DMS153 (cell line): ENCODE results near the gene BGLAP.

Experiments used
- DNase-seq: peaks from one replicate; lab custom pipeline; 2025; lab: John Stamatoyannopoulos, UW

Gene BGLAP

DNA sequence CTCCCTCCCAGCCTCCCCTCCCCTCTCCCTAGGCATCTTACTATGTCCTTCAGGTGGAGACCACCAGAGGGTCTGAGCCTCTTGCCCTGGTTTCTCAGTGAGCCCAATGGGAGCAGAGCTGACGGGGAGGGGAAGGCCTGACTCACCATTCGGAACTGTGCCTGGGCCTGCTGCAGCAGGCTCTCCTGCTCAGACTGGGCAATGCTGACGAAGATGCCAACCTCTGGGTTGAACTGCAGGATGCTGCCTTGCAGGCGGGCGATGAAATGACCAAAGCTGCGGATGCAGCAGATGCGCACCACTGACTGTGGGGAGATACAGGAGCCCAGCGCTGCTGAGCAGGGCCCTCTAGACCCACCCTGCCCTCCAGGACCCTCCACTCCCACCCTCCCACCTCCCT lies 16.9 kb downstream of the BGLAP start:
- no peak for DNase-seq

DNA sequence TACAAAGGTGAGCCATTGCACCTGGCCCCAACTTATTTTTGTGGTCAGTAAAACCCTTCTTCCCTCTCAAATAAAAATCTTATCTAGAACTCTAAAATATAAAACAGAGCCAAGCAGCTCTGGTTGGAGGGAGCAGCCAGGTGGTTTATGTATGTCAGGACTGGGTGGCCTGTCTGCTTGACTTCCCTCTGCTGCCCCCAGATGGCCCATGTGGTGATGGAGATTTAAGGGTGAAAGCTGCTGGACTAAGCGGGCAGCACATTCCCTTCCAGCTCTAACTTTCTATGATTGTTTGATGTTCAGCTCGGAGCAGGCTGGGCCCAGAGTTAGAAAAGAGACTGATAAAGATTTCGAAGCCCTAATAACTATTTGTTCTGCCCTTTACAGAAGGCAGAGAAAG lies 17.8 kb downstream of the BGLAP start:
- no peak for DNase-seq

DNA sequence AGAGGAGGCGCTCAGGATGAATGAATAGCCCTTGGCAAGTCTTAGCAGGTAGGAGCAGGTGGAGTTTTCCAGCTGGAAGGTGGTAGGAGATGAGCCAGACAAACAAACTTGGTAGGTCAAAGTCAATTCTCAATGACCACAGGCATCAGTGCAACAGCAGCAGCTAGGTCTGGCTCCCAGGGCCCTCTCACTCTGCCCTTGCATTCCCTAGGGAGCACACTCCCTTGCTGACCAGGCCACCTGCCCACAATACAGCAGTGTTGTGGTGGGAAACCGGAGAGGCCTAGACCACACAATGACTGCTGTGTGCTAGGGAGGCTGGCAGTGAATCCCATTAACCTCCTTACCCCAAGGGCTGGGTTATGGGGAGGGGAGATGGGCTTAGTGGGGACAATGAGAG lies 18.9 kb downstream of the BGLAP start:
- DNase-seq: no peak

DNA sequence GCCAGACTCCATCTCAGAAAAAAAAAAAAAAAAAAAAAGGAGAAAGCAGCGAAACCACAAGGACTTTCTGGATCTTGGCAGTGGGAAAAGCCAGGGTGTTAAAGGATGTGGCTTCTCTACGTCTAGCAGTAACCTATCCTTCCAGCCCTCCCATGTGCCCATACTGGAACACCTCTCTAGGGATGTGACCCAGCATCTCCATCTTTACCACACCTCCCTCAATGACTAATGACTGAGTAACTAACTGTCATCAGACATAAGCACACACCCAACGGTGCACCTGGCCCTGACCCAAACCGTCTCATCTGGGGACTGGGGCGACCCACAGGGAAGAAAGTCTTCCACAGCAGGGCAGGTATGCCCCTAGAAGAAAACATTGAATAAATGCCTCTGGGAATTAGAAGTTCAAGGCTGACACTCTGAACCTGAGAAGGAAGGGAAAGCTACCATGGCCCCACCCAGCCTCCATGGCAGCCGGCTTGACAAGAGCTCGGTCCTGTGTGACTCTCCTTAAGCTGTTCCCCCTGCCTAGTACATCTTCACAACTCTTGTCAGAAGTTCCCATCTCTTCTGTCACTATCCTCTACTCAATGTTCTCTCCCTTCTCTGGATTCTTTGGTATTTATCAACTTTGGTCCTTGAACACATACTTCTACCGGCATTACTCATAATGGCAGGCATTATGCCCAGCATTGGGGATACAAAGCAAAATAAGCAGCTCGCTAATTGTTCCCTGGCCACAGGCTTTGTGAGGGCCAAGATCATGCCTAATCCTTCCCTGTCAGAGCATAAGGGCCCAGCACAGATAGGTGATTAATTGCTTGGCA lies 20.7 kb downstream of the BGLAP start:
- no peak for DNase-seq

DNA sequence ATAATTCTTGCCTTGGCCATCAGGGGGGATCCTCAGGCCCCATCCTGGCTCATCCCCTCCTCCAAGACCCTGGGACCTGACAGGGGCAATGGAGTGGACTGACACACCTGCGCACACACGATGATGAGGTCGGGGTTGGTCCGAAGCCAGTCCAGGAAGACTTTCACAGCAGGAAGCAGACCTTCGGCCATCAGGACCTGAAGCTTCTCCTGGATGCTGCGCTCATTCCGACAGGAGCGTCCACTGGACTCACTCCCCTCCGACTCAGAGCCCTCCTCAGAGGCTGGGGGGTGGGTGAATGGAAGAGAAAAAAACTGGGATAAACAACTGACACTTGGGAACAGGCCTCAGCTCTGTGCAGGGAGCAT lies 21.3 kb downstream of the BGLAP start:
- DNase-seq: no peak

DNA sequence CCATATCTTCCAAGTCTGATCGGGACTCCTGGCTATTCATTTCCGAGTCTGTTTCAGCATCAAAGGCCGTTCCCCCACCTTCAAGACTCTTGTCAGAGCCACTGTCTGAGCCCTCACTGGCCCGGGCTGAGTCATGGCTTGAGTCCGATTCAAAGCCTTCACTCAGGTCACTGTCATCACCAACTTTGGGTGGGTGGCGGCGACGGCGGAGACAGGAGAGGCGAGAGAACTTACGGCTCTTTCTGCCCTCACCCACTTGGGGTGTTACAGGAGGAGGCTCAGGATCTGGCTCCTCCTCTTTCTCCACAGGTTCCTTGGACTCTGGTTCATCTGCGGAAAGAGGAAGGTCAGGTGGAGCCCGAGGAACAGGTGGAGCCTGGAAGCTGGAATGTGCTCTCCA lies 24.1 kb downstream of the BGLAP start:
- no peak for DNase-seq

DNA sequence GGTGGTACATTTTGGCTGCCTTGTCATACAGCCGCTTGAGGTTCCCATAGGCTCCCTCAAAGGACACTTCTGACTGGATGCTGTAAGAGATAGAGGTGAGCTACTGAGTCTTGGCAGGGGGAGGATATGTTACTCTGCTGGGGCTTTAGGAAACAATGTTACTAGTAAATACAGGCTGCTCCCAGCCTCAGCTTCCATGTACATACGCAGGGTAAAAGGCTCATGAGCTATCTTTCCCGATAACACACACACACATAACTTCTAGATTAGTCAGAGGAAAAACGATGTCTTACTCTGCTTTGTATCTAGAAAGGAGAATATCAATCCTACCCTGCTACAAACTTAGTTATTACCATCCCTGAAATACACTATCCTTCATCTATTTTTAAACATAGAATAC lies 26.4 kb downstream of the BGLAP start:
- DNase-seq: no peak

DNA sequence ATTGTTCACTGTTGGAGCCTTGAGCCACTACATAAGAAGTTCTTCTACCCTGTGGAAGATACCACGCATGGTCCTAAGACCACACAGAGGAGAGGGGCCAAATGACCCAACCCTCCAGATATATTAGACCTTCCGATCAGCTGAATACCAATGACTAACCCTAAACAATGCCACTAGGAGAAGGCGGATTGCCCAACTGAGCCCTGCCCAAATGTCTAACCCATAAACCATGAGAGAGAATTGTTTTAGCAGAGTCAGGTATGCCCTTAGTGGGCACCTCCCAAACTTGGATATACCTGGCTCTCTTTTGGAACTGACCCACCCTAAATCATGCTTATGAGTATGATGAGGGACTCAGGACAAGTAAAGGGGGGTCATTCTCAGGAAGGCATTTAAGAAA lies 28.3 kb downstream of the BGLAP start:
- no peak for DNase-seq

DNA sequence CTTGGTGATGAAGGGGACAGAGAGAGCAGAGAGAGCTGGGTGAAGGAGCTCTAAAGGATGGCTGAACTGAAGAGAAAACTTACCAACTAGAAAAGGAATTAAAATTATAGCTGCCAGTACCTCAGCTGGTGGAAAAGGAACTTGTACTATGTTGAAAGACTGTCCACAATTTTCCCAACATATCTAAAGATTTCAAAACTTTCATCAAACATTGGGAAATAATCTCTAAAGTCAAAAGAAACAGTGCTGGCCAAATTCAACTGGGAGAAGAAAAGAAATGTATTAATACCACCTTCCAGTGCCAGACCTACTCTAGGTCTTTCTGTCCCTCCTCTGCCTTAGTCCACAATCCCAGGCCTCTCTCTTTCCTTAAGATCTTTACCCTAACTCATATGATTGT lies 34.5 kb downstream of the BGLAP start:
- no peak for DNase-seq

DNA sequence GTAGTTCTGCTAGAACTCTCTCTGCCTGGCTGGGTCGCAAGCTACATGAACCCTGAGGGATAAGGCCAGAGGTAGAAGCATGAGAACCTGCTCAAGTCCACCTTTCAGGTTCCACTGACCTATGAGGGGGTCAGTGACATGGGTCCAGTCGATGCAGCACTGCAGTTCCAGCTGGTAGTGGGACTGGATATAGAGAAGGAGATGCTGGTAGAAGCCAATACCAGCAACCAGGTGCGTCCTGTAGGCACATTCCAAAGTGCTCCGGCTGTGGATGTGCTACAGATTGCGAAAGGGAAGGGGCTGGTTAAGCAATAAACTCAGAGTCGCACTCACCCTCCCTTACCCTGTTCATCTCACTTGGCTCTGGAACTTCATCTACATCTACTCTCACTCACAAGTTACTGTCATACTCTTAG lies 35.0 kb downstream of the BGLAP start:
- DNase-seq: no peak

DNA sequence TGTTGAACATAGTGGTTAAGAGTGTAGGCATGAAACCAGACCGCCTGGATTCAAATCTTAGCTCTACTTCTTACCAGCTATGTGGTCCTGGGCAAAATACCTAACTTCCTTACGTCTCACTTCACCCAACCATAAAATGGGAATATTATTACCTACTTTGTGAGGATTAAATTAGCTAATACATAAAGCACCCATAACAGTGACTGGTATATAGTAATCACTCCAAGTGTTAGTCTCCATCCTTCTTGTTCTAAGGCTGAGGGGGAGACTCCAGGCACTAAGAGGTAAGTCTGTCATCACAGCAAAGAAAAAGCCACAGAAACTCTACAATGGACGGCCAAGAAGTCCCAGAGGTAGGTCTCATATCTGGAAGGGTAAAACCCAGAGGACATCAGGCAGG lies 37.9 kb downstream of the BGLAP start:
- no peak for DNase-seq

DNA sequence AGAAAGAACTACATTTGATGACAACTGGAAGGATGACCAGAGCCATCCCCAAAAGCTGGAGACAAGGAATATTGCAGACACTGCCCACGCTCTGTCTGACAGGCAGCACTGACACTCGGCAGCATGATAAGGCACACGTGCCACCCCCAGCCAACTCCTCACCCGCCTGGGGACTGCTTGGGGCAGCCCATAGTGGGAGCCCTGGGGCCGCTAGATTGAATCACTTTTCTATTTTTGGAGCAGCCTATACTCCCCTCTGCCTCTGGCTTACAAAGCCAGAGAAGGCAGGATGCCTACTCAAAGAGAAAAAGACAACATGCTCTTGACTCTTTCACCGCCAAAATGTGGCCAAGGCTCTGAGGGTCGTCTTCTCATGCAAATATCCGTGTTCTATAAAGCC lies 39.3 kb downstream of the BGLAP start:
- no peak for DNase-seq

DNA sequence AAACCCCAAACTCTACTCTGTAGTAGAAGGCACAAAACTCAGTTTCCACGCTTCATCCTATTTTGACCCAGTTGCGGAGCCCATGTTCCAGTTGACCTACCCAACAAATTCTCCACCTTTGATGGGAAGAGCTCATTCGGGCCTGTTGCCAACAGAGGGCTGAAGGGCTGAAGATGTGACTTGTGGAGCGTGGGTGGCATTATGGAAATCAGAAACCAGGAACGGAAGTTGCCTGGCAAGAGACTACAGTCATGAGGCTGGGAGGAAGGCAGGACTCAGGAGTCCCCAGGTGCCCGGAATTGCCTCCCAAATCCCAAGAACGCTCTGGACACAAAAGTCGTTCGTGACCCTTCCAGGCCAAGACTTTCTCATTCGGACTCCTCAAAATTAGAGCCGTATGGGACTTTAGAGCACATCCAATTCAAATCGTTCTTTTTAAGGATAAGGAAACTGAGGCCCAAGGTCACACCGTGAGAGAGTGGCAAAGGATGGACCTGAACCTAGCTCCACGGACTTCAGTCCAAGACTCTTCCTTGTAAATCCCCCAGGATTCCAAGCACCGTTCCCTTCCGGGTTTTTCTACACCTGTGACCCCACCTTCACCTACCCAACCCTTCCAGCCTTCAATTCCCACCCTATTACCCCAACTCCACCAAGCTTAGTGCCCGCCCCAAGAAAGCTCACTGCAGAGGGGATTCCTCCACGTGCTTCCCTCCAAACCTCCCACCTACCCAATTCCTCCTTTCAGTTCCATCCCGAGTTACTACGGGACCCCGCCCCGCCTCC lies 39.9 kb downstream of the BGLAP start:
- DNase-seq: peak; percentile 29

DNA sequence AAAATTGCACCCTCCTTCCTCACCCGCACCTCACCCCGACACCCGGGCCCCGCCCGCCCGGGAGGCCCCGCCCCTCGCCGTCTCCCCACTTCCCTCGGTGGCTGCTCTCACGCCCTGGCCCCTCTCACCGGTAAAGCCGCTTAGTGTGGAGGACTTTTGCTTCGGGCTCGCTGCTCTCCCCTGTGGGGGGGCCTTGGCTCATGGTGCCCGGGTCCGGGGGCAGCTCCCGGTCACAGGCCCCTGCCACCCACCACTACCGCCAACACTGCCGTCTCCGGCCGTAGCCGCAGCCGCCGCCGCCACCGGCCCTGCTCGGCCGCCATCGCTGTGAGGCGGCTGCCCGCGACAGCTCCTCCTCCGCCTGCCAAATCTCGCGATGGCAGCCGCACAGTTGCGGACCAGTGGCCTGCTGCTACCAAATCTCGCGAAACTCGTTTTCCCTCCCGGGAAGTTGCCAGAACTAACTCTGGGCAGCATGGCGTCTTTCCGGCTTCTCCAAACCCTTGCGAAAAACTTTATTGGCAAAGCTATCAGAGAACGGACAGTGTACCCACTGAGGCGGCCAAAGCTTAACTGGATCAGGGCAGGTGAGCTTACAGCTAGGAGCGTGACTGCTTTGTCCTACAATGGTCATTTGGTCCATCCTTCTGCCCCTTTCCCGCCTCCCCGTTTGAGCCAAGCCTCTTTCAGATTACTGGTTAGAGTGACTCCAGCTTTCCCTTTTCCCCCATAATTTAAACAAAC lies 40.7 kb downstream of the BGLAP start, which contains the start of gene SMG5:
SMG5 (minus strand) TSS at position 347 of the 744 bp plus-strand sequence; CDS start at position 202, 145 bp downstream.
- peak; percentile 99 for DNase-seq

DNA sequence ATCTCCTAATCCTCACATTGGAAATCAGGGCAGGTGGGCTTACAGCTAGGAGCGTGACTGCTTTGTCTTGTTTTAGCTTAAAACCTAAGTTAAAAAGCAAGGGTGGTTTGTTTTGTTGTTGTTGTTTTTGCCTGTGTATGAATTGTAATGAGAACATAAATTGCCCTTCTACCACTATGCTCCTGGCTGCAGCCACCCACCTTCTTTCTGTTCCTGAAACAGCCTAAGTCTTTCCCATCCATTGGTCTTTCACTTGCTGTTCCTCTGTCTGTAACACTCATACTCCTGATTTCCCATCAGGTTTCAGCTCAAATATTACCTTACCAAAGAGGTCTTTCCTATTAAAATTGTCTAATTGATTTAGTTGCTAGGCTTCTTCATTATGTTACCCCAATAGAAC lies 41.5 kb downstream of the BGLAP start:
- no peak for DNase-seq

DNA sequence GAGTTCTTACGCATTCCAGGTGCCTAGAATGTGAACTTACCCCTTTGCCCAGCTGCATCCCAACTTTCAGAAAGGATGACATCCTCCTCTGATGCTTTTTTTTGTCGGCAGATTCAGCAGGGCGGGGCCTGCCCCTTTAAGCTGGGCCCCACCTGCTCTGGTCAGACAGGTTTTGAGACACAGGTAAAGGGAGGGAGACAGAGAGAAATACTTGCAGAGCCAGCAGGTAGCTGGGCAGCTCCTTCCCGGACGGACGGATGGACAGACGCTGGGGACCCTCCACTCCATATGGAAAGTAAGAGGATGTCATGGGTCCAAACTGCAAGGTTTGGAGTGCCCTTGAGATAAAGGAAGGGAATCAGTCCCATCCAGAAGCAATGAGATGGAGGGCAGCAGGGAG lies 42.1 kb downstream of the BGLAP start, which contains the start of gene TMEM79:
TMEM79 (plus strand) TSS at position 214 of the 400 bp plus-strand sequence. CDS start 902 bp downstream, outside the sequence.
- DNase-seq: no peak

DNA sequence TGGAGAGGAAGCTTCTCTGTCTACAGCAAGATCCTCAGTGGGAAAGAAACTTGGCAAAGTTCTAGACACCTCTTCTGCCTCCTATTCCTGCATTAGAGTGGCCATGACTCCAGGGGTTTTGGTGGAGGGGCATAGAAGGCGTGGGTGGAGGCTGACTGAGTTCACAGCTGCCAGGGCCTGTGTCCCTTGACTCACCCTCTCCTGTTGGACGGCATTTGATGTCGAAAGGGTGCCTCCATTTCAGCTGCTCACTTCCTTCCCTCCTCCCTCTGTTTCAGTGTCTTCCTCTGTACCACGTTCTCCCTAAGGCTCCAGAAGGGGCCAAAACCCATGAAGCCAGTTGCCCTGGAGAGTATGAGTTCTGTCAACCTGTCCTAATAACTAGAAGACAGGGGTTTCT lies 42.8 kb downstream of the BGLAP start:
- DNase-seq: no peak

DNA sequence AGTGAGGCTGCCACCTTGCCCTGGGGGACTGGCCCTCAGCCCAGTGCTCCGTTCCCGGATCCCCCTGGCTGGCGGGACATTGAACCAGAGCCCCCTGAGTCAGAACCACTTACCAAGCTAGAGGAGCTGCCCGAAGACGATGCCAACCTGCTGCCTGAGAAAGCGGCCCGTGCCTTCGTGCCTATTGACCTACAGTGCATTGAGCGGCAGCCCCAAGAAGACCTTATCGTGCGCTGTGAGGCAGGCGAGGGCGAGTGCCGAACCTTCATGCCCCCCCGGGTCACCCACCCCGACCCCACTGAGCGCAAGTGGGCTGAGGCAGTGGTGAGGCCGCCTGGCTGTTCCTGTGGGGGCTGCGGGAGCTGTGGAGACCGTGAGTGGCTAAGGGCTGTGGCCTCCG lies 43.5 kb downstream of the BGLAP start:
- no peak for DNase-seq

DNA sequence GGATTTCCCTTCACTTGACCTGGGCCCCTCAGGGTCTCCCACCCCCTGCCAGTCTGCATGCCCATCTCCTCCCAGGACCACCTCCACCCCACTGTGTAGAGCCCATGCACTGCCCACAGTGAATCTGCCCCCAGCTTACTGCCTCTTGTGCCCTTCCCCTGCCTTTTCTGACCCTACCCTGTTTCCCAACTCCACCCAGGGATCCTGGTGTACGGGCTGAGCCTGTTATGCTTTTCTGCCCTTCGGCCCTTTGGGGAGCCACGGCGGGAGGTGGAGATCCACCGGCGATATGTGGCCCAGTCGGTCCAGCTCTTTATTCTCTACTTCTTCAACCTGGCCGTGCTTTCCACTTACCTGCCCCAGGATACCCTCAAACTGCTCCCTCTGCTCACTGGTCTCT lies 44.1 kb downstream of the BGLAP start:
- DNase-seq: no peak

DNA sequence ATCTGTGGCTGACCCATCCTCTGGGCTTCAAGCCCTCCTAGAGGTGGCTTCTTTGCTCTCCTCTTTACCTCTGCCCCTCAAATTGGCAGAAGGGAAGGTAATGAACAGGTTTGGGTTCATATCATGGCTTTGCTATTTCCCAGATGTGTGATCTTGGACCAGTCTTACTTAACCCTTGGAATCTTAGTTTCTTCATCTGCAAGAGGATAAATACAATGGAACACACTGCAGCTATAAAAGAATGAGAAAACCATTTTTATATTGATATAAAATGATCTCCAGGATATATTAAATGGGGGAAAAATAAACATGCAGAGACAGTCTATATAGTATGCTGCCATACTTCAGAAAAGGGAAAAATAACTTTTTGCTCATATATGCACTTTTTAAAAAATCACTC lies 47.9 kb downstream of the BGLAP start:
- no peak for DNase-seq

DNA sequence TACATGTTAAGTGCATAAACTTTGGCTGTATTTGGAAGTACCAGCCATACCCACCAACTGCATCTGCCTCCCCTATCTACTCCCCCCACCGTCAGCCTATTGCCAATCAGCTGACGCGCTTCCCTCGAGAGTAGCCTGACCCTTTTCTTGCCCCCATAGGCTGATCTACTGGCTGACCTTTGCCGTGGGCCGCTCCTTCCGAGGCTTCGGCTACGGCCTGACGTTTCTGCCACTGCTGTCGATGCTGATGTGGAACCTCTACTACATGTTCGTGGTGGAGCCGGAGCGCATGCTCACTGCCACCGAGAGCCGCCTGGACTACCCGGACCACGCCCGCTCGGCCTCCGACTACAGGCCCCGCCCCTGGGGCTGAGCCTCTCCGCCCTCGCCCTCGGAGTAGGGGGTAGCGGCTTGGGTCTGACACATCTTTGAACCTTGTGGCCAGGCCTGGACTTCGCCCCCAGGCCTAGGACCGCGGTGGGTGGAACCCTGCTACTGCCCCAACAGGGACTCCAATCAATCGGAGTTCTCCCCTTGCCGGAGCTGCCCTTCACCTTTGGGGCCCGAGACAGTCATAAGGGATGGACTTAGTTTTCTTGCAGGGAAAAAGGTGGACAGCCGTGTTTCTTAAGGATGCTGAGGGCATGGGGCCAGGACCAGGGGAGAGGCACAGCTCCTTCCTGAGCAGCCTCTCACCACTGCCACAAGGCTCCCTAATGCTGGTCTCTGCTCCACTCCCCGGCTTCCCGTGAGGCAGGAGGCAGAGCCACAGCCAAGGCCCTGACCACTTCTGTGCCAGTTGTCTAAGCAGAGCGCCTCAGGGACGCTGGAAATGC lies 49.5 kb downstream of the BGLAP start:
- peak; percentile 76 for DNase-seq
